Measurements from ENCODE around the gene F2. TPM values are rescaled to one million over a fixed set of nuclear protein-coding genes. Genes with fewer than 3 reads are reported as not detected.

Gene F2
- total and polyA plus RNA-seq, 2 of the 13 experiments (the other 11 are each of a cell fraction or from before 2014, with no cell fraction given): 330 to 801 TPM

DNA sequence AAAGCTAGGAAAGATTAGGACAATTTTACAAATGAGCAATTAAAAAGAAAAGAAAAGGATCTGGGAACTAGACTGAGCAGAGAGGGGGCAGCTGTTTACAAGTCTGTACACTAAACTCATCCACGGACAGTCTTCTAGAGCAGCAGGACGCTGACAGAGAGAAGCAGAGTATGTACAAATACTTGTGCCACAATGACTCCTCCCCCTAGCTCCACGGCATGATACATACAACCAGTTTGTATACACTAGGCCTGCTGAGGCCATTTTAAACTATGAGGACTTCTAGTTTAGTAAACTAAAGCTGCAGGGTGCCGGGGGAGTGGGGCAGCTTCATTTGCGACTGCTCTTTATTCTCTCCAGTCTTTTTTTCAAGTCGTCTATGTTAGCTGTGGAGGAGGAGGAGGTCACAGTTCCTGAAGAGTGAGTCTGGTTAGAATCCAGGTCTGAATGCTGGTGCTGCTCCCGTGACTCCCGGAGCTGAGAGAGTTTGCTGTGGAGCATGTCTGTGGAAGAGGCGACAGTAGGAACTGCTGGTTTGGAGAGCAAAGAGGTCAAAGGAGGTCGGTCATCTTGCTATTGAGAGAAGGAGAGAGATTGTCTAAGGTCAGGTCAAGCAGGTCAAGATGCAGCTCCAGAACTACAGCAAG is 24.8 kb downstream of the F2 start (continued):
- TF ChIP-seq, protein P1, sequence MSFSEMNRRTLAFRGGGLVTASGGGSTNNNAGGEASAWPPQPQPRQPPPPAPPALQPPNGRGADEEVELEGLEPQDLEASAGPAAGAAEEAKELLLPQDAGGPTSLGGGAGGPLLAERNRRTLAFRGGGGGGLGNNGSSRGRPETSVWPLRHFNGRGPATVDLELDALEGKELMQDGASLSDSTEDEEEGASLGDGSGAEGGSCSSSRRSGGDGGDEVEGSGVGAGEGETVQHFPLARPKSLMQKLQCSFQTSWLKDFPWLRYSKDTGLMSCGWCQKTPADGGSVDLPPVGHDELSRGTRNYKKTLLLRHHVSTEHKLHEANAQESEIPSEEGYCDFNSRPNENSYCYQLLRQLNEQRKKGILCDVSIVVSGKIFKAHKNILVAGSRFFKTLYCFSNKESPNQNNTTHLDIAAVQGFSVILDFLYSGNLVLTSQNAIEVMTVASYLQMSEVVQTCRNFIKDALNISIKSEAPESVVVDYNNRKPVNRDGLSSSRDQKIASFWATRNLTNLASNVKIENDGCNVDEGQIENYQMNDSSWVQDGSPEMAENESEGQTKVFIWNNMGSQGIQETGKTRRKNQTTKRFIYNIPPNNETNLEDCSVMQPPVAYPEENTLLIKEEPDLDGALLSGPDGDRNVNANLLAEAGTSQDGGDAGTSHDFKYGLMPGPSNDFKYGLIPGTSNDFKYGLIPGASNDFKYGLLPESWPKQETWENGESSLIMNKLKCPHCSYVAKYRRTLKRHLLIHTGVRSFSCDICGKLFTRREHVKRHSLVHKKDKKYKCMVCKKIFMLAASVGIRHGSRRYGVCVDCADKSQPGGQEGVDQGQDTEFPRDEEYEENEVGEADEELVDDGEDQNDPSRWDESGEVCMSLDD (CRISPR knock-in tag; IDR thresholded peaks at IDR 0.05; ENCODE audit: borderline replicate concordance): no peak
- TF ChIP-seq, protein P2, sequence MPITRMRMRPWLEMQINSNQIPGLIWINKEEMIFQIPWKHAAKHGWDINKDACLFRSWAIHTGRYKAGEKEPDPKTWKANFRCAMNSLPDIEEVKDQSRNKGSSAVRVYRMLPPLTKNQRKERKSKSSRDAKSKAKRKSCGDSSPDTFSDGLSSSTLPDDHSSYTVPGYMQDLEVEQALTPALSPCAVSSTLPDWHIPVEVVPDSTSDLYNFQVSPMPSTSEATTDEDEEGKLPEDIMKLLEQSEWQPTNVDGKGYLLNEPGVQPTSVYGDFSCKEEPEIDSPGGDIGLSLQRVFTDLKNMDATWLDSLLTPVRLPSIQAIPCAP (CRISPR knock-in tag; IDR thresholded peaks at IDR 0.05; ENCODE audit: low read depth): no peak
- no peak for TF ChIP-seq ZNF746 (CRISPR knock-in tag; IDR thresholded peaks at IDR 0.05)
- TF ChIP-seq, protein P3, sequence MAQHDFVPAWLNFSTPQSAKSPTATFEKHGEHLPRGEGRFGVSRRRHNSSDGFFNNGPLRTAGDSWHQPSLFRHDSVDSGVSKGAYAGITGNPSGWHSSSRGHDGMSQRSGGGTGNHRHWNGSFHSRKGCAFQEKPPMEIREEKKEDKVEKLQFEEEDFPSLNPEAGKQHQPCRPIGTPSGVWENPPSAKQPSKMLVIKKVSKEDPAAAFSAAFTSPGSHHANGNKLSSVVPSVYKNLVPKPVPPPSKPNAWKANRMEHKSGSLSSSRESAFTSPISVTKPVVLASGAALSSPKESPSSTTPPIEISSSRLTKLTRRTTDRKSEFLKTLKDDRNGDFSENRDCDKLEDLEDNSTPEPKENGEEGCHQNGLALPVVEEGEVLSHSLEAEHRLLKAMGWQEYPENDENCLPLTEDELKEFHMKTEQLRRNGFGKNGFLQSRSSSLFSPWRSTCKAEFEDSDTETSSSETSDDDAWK (CRISPR knock-in tag; IDR thresholded peaks at IDR 0.05): no peak
- no peak for TF ChIP-seq ZNF205 (CRISPR knock-in tag; IDR thresholded peaks at IDR 0.05)
- peak; percentile 70 for TF ChIP-seq AGO2 (optimal IDR thresholded peaks at IDR 0.05; ENCODE audit: low read depth, low read length)
- TF ChIP-seq ZFP62 (CRISPR knock-in tag; IDR thresholded peaks at IDR 0.05): no peak
- TF ChIP-seq, protein P4, sequence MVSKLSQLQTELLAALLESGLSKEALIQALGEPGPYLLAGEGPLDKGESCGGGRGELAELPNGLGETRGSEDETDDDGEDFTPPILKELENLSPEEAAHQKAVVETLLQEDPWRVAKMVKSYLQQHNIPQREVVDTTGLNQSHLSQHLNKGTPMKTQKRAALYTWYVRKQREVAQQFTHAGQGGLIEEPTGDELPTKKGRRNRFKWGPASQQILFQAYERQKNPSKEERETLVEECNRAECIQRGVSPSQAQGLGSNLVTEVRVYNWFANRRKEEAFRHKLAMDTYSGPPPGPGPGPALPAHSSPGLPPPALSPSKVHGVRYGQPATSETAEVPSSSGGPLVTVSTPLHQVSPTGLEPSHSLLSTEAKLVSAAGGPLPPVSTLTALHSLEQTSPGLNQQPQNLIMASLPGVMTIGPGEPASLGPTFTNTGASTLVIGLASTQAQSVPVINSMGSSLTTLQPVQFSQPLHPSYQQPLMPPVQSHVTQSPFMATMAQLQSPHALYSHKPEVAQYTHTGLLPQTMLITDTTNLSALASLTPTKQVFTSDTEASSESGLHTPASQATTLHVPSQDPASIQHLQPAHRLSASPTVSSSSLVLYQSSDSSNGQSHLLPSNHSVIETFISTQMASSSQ (IDR thresholded peaks at IDR 0.05; ENCODE audit: low read depth): no peak
- TF ChIP-seq, protein P4 (CRISPR knock-in tag; IDR thresholded peaks at IDR 0.05; ENCODE audit: borderline replicate concordance): no peak
- peak; percentile 58 for TF ChIP-seq POLR2G (IDR thresholded peaks at IDR 0.05; ENCODE audit: low read depth, low read length)
- no peak for TF ChIP-seq ATM (IDR thresholded peaks at IDR 0.05; ENCODE audit: borderline replicate concordance)
- TF ChIP-seq CBX1 (IDR thresholded peaks at IDR 0.05; ENCODE audit: low read depth): no peak
- TF ChIP-seq HHEX (CRISPR knock-in tag; IDR thresholded peaks at IDR 0.05): no peak
- peak; percentile 88 for TF ChIP-seq RBM22 (optimal IDR thresholded peaks at IDR 0.05; ENCODE audit: low read length)
- no peak for TF ChIP-seq POGZ (CRISPR knock-in tag; IDR thresholded peaks at IDR 0.05)
- TF ChIP-seq ISL2 (CRISPR knock-in tag; IDR thresholded peaks at IDR 0.05): no peak
- no peak for TF ChIP-seq ZNF3 (CRISPR knock-in tag; IDR thresholded peaks at IDR 0.05)
- TF ChIP-seq, protein P5, sequence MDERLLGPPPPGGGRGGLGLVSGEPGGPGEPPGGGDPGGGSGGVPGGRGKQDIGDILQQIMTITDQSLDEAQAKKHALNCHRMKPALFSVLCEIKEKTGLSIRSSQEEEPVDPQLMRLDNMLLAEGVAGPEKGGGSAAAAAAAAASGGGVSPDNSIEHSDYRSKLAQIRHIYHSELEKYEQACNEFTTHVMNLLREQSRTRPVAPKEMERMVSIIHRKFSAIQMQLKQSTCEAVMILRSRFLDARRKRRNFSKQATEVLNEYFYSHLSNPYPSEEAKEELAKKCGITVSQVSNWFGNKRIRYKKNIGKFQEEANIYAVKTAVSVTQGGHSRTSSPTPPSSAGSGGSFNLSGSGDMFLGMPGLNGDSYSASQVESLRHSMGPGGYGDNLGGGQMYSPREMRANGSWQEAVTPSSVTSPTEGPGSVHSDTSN (CRISPR knock-in tag; IDR thresholded peaks at IDR 0.05): no peak
- peak; percentile 61 for TF ChIP-seq U2AF1 (optimal IDR thresholded peaks at IDR 0.05; ENCODE audit: low read depth, low read length)
- no peak for TF ChIP-seq ZFP36L1 (CRISPR knock-in tag; IDR thresholded peaks at IDR 0.05)
- no peak for TF ChIP-seq ZNF350 (CRISPR knock-in tag; IDR thresholded peaks at IDR 0.05; ENCODE audit: borderline replicate concordance, low read depth)
- 0 out of 2 replicates have a peak, but pooled peaks have one; percentile 5 for TF ChIP-seq MIXL1 (CRISPR knock-in tag; IDR thresholded peaks at IDR 0.05)
